ENCODE measurements around the gene AIMP1.

- TF ChIP-seq CTCF (IDR thresholded peaks at IDR 0.05) (no peak), POLR2A (IDR thresholded peaks at IDR 0.05) (no peak)
Measured at GRCh38 chr4:106336618-106337017, 20.3 kb downstream of the AIMP1 start.
